Astrocyte (in vitro differentiated cells and primary cell): ENCODE measurements around the gene RPS6KA1.

ENCODE experiments used
- EZH2 ChIP-seq: IDR thresholded peaks from 2 replicates; pipeline ENCODE4 v1.6.1; 2012; ENCODE audit warnings: mild to moderate bottlenecking, low read length, inconsistent platforms; ENCODE audit not compliant: insufficient read depth
- TF ChIP-seq, protein P1 (sequence below): IDR thresholded peaks from 2 replicates; pipeline ENCODE4 v1.5.1; 2011; ENCODE audit warnings: low read depth, mild to moderate bottlenecking, inconsistent platforms, low read length, moderate library complexity; ENCODE audit not compliant: insufficient read depth

DNA sequence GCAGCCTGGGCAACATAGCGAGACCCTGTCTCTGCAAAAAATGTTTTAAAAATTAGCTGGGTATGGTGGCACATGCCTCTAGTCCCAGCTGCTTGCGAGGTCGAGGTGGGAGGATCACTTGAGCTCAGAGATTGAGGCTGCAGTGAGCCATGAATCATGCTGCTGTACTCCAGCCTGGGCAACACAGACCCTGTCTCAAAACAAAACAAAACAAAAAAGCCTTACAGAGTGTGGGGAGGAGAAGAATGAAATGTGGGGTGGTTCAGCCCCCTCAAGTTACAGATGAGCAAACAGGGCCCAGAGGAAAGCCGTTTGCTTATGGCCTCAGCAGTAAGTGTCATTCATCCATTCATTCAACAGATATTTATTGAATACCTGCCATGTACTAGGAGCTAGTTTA is 40.7 kb downstream of the RPS6KA1 start:
- TF ChIP-seq, protein P1, sequence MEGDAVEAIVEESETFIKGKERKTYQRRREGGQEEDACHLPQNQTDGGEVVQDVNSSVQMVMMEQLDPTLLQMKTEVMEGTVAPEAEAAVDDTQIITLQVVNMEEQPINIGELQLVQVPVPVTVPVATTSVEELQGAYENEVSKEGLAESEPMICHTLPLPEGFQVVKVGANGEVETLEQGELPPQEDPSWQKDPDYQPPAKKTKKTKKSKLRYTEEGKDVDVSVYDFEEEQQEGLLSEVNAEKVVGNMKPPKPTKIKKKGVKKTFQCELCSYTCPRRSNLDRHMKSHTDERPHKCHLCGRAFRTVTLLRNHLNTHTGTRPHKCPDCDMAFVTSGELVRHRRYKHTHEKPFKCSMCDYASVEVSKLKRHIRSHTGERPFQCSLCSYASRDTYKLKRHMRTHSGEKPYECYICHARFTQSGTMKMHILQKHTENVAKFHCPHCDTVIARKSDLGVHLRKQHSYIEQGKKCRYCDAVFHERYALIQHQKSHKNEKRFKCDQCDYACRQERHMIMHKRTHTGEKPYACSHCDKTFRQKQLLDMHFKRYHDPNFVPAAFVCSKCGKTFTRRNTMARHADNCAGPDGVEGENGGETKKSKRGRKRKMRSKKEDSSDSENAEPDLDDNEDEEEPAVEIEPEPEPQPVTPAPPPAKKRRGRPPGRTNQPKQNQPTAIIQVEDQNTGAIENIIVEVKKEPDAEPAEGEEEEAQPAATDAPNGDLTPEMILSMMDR, result no peak
- TF ChIP-seq EZH2, result no peak
